Measurements from ENCODE around the gene TNRC18.
"Not testable (repeated sequence)": the region's sequence is repeated elsewhere in the genome, so short reads cannot be mapped to it uniquely, and the experiment has no call there.

- TF ChIP-seq POLR2A, POLR2AphosphoS5 (IDR thresholded peaks at IDR 0.05; ENCODE audit: low read depth, low read length): not testable (repeated sequence)
Measured at GRCh38 chr7:5471623-5472022, 48.0 kb upstream of the TNRC18 start.
